Activated naive CD8-positive, alpha-beta T cell treated with anti-CD3 and anti-CD28 coated beads, Interleukin-2, amount 50 U/mL, for 16 hours (primary cell): ENCODE measurements around the gene TMEM126B.
"Not testable (repeated sequence)": the region's sequence is repeated elsewhere in the genome, so short reads cannot be mapped to it uniquely, and the experiment has no call there.

Experiments used
- DNase-seq: peaks from one replicate; pipeline ENCODE4 v3.0.0-alpha.2; 2020; ENCODE audit warnings: low read depth, low spot score

TMEM126B gene

DNA sequence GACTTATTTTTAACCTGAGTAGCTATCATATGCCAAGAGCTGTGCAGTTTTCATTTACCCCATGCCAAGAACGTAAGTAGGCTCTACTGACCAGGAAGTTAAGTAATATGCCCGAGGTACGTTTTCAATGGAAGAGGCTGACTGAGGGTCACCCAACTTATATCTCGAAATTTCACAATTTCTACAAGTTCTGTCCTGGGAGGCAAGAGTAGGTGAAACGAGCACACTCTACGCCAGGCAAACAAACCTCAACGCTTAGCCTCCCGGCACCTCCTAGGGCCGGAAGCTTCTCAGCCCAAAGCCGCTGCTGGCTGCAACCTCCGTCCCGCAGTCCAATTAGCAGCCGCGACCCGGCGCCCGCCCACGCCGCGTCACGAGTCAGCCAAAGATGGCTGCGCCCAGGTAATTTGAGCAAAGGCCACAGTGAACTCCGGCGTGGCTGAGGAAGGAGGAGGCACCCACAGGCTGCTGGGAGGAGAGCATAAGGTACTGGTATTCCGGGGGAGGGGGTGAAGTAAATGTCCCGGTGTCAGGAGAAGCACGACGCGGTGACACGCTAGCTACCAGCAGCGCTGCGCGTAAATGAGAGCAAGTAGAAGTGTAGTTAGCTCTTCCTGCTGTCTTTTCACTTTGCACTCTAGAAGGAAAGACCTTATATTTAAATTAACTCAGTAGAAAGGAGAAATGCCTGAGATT, 19.4 kb downstream of the TMEM126B start, which contains the start of gene TMEM126A:
Gene TMEM126A (plus strand): TSS at position 364 of the 696 bp plus-strand sequence. CDS start 2,289 bp downstream, outside the sequence.
- DNase-seq: peak; percentile 79

- no peak for DNase-seq
These were observed 22.7 kb downstream of the TMEM126B start for GRCh38 chr11:85651118-85651517.

DNA sequence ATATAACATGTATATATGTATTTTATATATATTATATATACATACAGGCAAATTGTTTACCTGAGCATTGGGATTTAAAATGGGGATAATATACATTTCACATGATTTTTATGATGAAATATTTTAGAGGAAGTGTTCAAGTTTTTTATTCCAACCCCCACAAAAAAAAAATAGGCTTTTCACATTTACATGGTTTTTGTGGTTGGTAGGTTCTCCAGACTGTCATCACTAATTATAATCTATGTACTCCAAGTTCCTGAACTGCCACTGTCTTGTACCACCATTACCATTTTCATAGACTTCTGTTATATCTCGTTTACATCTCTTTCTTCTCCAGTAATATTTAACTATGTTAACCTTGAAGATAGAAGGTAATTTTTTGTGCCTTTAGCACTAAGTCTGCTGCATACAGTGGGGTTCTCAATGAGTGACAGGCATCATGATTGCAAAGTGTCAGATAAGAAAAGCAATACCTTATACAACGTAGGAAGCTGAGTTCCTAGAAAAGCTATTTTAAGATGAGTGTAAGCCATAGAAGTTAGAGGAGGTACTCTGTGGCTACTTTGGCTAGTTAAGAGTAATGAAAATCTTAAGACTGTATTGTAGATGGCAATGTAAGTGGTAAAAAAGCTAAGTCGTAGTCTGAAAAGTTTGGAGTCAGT, 24.5 kb downstream of the TMEM126B start:
- no peak for DNase-seq

GRCh38 chr11:85654343-85654742, 25.9 kb downstream of the TMEM126B start:
- DNase-seq: not testable (repeated sequence)

DNA sequence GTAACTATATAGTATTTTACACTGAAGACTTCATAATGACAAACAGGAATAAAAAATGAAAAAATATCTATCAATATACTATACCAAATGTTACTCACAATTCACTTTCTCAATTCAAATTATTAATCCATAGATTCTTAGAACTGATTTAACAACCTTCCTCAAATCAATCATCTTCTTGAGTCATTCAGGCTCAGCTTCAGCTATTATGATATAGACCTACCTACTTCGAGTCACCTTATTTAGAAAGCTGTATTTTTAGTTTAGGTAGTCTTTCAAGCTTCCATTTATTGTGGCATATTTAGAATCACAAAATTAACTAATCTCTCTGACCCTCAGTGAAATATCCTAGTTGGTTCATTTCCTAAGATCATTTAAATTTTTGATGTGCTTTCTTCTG, 28.4 kb downstream of the TMEM126B start:
- no peak for DNase-seq

GRCh38 chr11:85658180-85658579, 29.8 kb downstream of the TMEM126B start:
- no peak for DNase-seq

- no peak for DNase-seq
These were observed 33.7 kb downstream of the TMEM126B start for GRCh38 chr11:85661972-85662664.

GRCh38 chr11:85663080-85663752, 34.8 kb downstream of the TMEM126B start:
- DNase-seq: no peak

GRCh38 chr11:85663753-85664614, 35.6 kb downstream of the TMEM126B start:
- peak; percentile 78 for DNase-seq

DNA sequence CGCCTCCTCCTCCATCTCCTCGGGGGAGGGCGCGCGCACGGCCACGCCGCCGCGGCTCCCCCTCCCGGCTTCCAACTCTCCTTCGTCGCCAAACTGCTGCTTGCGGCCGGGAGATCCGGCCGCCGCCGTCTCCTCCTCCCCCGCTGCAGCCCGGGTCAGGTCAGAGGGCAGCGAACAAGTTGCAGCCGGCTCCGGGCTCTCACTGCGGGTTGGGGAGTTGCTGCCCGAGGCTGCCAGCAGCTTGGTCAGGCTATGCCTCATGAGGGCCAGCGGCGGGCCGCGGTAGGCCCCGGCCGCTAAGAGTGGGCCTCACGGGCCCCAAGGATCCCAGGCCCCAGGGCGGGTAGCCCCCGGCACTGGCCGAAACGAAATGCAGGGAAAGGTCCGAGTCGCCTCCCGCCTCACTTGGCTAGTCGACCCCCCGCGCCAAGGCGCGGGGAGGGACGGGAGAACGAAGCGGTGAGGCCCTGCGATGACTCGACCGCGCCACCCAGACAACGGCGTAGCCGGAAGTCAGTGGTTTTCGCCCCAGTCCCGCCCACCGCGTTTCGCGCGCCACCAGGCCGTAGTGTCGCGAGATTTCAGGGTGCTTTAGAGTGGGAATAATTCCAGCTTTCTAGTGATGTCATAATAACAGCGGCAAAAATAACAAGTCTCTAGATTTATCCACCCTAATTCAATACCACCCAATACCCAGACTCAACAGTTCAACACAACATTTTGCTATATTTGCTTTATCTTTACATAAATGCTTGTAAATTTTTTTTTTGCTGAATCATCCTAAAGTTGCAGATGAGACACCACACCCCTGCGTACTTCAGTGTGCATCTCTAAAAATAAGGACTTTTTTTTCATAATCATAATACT, 36.5 kb downstream of the TMEM126B start, which contains the start of gene CREBZF:
Gene CREBZF (minus strand): TSS at position 515 of the 867 bp plus-strand sequence. CDS start 254 bp downstream, at position 261.
- DNase-seq: peak; percentile 90

- DNase-seq: no peak
These were observed 37.3 kb downstream of the TMEM126B start for GRCh38 chr11:85665733-85666132.

DNA sequence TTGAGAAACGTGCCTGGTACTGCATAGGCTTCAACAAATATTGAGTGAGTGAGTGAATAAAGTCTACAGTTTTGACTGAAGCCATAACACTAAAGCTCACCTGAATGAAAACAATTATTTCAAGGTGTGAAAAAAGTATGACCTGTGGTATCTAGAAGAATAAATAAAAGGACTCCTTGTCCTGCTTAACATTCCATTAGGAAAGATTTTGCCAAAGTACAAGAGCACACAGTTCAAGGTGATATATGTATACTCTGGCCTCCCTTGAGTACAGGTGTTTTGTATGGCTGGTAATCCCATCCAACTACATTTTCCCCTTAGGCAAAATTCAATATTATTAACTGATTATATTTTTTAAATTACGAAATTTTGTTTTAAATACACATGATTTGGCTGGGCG, 38.3 kb downstream of the TMEM126B start:
- DNase-seq: no peak

DNA sequence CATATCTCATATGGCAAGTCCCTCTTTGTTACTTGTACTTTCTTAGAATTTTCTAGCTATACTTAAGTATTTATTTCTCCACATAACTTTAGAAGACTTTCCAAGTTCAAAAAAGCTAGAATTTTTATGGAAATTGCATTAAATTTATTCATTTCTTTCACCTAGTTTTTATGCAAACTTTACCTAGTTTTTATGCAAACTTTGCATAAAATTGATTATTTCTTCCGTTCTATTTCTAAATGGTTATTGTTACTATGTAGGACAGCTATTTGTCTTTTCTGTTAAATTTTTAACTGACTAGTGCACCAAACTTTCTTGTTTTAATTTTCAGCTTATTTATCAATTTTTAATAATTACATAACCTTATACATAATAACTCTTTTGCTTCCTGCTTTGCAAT, 39.8 kb downstream of the TMEM126B start:
- DNase-seq: no peak

DNA sequence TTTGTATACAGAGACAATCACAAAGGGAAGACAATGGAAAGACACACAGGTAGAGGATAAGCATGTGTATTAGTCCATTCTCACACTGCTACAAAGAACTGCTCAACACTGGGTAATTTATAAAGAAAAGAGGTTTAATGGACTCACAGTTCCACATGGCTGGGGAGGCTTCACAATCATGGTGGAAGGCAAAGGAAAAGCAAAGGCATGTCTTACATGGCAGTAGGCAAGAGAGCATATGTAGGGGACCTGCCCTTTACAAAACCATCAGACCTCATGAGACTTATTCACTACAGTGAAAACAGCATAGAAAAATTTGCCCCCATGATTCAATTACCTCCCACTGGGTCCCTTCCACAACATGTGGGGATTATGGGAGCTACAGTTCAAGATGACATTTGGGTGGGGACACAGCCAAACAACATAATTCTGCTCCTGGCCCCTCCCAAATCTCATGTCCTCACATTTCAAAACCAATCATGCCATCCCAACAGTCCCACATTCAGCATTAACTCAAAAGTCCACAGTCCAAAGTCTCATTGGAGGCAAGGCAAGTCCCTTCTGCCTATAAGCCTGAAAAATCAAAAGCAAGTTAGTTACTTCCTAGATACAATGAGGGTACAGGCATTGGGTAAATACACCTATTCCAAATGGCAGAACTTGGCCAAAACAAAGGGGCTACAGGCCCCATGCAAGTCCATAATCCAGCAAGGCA, 42.7 kb downstream of the TMEM126B start:
- not testable (repeated sequence) for DNase-seq

DNA sequence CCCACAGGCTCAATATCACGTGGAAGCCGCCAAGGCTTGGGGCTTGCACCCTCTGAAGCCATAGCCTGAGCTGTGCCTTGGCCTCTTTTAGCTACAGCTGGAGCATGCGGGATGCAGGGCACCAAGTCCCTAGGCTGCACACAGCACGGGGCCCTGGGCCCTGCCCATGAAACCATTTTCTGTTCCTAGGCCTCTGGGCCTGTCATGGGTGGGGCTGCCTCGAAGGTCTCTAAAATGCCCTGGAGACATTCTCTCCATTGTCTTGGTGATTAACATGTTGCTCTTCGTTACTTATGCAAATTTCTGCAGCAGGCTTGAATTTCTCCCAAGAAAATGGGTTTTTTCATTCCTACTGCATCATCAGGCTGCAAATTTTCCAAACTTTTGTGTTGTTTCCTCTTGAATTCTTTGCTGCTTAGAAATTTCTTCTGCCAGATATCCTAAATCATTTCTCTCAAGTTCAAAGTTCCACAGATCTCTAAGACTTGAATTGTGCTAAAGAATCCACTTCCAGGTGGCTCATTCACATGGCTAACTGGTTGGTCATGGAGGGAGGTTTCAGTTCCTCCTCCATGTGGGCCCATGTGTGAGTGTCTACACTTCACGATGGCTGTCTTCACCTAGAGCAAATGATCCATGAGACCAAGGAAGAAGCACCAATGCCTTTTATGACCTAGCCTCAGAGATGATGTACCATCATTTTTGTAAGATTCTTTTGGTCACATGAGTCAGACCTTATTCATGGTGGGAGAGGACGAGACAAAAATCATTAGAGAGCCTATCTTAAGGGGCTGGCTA, 43.9 kb downstream of the TMEM126B start:
- no peak for DNase-seq

DNA sequence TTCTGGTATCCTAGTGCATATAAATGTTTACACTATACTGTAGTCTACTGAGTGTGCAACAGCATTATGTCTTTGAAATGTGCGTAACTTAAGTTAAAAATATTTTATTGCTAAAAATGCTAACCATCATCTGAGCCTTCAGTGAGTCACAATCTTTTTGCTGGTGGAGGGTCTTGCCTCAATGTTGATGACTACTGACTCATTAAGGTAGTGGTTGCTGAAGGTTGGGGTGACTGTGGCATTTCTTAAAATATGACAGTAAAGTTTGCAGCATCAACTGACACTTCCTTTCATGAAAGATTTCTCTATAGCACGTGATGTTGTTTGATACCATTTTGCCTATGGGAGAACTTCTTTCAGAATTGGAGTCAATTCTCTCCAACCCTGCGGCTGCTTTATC, 45.0 kb downstream of the TMEM126B start:
- no peak for DNase-seq

GRCh38 chr11:85679576-85679975, 51.2 kb downstream of the TMEM126B start:
- no peak for DNase-seq

- no peak for DNase-seq
These were observed 52.5 kb downstream of the TMEM126B start for GRCh38 chr11:85680897-85681296.
